ENCODE measurements around the gene TEX50.

GRCh38 chr1:173666646-173667045 is 31.5 kb downstream of the TEX50 start:
- TF ChIP-seq CTCF (IDR thresholded peaks at IDR 0.05; ENCODE audit: extremely low read depth in 1 of 2, insufficient read depth in 1 of 2, low read depth in 1 of 2, low read length in 2 of 2) (no peak), POLR2A (IDR thresholded peaks at IDR 0.05; ENCODE audit: low read depth, low read length) (no peak), EZH2 (IDR thresholded peaks at IDR 0.05; ENCODE audit: borderline replicate concordance, low read depth, low read length, severe bottlenecking) (no peak), MAX (IDR thresholded peaks at IDR 0.05; ENCODE audit: insufficient read depth, insufficient read length) (no peak), JUN (IDR thresholded peaks at IDR 0.05; ENCODE audit: borderline replicate concordance, insufficient read depth, insufficient read length, low read depth) (no peak), POLR2AphosphoS5 (IDR thresholded peaks at IDR 0.05; ENCODE audit: insufficient read depth, low read depth, low read length) (no peak), MYC (IDR thresholded peaks at IDR 0.05; ENCODE audit: low read depth, low read length) (no peak), FOS (IDR thresholded peaks at IDR 0.05; ENCODE audit: borderline replicate concordance, insufficient read depth, low read length) (no peak)
